Cardiac fibroblast (primary cell): ENCODE measurements around the gene HMMR.
"Not testable (repeated sequence)": the region's sequence is repeated elsewhere in the genome, so short reads cannot be mapped to it uniquely, and the experiment has no call there.

ENCODE experiments used
- DNase-seq, 2 donors: peaks; one replicate each; pipeline versions ENCODE4 v3.0.0 to v3.0.0-alpha.2; 2010; ENCODE audit warnings: low read depth in 2 of 2
- H3K4me3 ChIP-seq, 2 donors: replicated peaks in 1 of 2; 1 replicate in 1 of 2; 2 replicates in 1 of 2; pipeline ENCODE4 v1.5.1; 2011; ENCODE audit warnings: low read depth in 2 of 2, low read length in 2 of 2, mild to moderate bottlenecking in 2 of 2, moderate library complexity in 1 of 2
- TF ChIP-seq, protein P1 (sequence below): IDR thresholded peaks from one replicate; pipeline ENCODE4 v1.5.1; 2011; ENCODE audit warnings: low read depth, mild to moderate bottlenecking, low read length, inconsistent platforms

HMMR gene, protein sequence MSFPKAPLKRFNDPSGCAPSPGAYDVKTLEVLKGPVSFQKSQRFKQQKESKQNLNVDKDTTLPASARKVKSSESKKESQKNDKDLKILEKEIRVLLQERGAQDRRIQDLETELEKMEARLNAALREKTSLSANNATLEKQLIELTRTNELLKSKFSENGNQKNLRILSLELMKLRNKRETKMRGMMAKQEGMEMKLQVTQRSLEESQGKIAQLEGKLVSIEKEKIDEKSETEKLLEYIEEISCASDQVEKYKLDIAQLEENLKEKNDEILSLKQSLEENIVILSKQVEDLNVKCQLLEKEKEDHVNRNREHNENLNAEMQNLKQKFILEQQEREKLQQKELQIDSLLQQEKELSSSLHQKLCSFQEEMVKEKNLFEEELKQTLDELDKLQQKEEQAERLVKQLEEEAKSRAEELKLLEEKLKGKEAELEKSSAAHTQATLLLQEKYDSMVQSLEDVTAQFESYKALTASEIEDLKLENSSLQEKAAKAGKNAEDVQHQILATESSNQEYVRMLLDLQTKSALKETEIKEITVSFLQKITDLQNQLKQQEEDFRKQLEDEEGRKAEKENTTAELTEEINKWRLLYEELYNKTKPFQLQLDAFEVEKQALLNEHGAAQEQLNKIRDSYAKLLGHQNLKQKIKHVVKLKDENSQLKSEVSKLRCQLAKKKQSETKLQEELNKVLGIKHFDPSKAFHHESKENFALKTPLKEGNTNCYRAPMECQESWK

GRCh38 chr5:163460562-163461171 lies at the start of gene HMMR:
HMMR (plus strand) TSS chr5:163460632; CDS start chr5:163460693, 61 bp downstream.
- DNase-seq = peak; percentile 35 to 48
- H3K4me3 ChIP-seq = peak within 1 kb of the TSS; percentile 74 to 80
- TF ChIP-seq, protein P1, sequence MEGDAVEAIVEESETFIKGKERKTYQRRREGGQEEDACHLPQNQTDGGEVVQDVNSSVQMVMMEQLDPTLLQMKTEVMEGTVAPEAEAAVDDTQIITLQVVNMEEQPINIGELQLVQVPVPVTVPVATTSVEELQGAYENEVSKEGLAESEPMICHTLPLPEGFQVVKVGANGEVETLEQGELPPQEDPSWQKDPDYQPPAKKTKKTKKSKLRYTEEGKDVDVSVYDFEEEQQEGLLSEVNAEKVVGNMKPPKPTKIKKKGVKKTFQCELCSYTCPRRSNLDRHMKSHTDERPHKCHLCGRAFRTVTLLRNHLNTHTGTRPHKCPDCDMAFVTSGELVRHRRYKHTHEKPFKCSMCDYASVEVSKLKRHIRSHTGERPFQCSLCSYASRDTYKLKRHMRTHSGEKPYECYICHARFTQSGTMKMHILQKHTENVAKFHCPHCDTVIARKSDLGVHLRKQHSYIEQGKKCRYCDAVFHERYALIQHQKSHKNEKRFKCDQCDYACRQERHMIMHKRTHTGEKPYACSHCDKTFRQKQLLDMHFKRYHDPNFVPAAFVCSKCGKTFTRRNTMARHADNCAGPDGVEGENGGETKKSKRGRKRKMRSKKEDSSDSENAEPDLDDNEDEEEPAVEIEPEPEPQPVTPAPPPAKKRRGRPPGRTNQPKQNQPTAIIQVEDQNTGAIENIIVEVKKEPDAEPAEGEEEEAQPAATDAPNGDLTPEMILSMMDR = no peak

- not testable (repeated sequence) for DNase-seq, H3K4me3 ChIP-seq
Measured at GRCh38 chr5:163415673-163416072, 44.8 kb upstream of the HMMR start.

DNA sequence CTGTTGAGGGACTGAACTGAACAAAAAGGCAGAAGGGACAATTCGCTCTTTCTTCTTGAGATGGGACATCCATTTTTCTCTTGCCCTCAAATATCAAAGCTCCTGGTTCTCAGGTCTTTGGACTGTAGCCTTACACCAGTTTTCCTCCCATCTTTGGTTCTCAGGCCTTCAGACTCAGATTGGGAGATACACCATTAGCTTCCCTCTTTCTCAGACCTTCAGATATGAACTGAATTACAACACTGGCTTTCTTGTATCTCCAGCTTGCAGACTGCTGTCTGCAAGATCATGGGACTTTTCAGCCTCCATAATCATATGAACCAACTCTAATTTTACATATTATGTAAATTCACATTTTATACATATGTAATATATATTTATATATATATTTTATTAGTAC lies 35.6 kb upstream of the HMMR start:
- DNase-seq = no peak
- TF ChIP-seq, protein P1 = no peak
- H3K4me3 ChIP-seq = no peak overlapping the region

DNA sequence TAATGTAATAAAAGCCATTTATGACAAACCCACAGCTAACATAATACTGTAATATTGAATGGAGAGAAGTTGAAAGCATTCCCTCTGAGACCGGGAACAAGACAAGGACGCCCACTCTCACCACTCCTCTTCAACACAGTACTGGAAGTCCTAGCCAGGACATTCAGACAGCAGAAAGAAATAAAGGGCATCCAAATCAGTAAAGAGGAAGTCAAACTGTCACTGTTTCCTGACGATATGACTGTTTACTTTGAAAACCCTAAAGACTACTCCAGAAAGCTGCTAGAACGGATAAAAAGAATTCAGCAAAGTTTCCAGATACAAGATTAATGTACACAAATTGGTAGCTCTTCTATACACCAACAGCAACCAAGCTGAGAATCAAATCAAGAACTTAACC lies 34.3 kb upstream of the HMMR start:
- DNase-seq, H3K4me3 ChIP-seq: not testable (repeated sequence)

DNA sequence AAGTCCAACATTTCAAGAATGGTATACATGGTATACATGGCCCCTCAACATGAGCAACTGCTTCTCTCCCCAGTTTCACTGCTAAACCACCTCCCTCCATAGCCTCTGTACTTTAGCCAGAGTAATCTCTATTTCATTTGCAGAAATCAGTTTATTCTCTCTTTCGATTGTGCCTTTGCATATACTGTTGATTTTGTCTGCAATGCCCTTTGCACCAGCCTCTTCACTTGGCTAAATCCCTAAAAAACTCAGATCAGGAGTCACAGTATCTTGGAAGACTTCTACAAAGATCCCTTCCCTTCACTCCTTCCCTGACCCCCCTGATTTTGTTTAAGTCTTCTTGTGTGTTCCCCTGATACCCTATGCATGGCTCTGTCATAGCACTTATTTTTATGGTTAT lies 27.9 kb upstream of the HMMR start:
- no peak for DNase-seq
- no peak overlapping the region for H3K4me3 ChIP-seq
- TF ChIP-seq, protein P1 = no peak

- DNase-seq = peak; percentile 53 to 54
- no peak overlapping the region for H3K4me3 ChIP-seq
- TF ChIP-seq, protein P1 = no peak
Measured at GRCh38 chr5:163433271-163433670, 27.2 kb upstream of the HMMR start.

DNA sequence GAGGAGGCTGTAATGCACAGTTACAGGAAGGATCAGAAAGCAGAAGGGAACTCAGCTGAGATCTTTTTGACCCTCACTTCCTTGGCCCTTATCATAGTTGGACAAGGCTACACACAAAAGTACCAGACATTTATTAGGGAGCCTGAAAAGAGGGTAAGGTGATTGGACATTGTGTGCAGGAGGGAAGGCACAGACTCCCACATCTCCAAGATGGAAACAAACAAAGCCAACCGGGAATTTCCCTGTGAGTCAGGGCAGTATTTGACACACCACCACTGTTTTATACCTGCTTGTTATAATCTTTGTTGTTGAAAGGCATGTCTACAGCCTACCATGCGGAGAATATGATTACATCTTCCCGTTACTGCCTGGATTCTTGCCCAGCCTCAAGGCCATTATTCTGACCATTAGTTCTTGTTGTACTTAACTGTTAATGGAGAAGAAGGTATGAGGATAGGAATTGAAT lies 26.0 kb upstream of the HMMR start:
- TF ChIP-seq, protein P1 = no peak
- no peak overlapping the region for H3K4me3 ChIP-seq
- DNase-seq = peak; percentile 69 to 74
